ENCODE results near the gene PPP1R27. TPM values are rescaled to one million over a fixed set of nuclear protein-coding genes. Genes with fewer than 3 reads are reported as not detected.

PPP1R27 gene
- total RNA-seq, 1 donor, result not detected

GRCh38 chr17:81803728-81804558, 30.9 kb downstream of the PPP1R27 start, which contains the start of gene GCGR:
Gene GCGR (plus strand): TSS chr17:81804150. CDS start chr17:81809019, 4,869 bp downstream.
- no peak for TF ChIP-seq CTCF (IDR thresholded peaks at IDR 0.05; ENCODE audit: insufficient read depth, low read length)
- no peak within 1 kb of the TSS for H3K4me3 ChIP-seq (ENCODE audit: low read depth, low read length)
- DNase-seq (ENCODE audit: low read depth), result no peak

DNA sequence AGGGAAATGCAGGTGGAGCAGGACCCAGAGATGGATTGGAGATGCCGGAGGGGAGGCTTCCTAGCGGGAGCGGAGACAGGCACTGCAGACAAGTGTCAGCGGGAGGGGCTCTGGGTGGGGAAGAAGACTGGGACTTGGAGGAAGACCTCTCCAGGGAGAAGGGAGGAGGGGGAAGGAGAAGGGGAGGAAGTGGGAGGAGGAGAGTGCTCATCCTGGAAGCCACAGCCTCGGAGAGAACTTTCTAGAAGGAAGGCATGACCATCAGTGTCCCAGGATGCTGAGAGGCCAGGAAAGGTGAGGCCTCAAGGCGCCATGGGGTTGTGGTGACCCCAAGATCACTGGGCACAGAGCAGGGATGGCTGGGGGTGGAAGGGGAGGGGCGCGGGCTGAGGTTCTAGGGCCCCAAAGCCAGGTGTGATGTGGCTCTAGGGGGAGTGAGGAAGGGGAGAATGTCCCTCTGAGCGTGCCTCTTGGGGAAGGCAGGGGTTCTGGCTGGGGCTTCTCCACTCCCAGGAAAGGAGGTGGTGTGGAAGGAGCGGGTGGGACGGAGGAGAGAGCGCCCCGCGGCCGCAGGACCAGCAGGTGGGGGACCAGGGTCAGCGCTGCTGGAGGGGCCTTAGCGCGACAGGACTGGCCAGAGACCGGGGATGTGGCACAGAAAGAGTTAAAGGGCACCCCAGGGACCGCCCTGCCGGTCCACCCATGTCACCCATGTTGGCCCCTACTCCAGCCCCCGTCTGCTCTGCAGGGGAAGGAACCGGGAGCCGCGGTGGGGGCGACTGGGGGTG, 31.8 kb downstream of the PPP1R27 start:
- no peak overlapping the region for H3K4me3 ChIP-seq (ENCODE audit: low read depth, low read length)
- TF ChIP-seq CTCF (IDR thresholded peaks at IDR 0.05; ENCODE audit: insufficient read depth, low read length), result no peak
- DNase-seq (ENCODE audit: low read depth), result no peak

- H3K4me3 ChIP-seq (ENCODE audit: low read depth, low read length), result no peak overlapping the region
- DNase-seq (ENCODE audit: low read depth), result no peak
- TF ChIP-seq CTCF (IDR thresholded peaks at IDR 0.05; ENCODE audit: insufficient read depth, low read length), result no peak
Observed at GRCh38 chr17:81802048-81802758, 32.6 kb downstream of the PPP1R27 start.

GRCh38 chr17:81801327-81801726, 33.5 kb downstream of the PPP1R27 start:
- no peak overlapping the region for H3K4me3 ChIP-seq (ENCODE audit: low read depth, low read length)
- no peak for DNase-seq (ENCODE audit: low read depth)
- no peak for TF ChIP-seq CTCF (IDR thresholded peaks at IDR 0.05; ENCODE audit: insufficient read depth, low read length)

DNA sequence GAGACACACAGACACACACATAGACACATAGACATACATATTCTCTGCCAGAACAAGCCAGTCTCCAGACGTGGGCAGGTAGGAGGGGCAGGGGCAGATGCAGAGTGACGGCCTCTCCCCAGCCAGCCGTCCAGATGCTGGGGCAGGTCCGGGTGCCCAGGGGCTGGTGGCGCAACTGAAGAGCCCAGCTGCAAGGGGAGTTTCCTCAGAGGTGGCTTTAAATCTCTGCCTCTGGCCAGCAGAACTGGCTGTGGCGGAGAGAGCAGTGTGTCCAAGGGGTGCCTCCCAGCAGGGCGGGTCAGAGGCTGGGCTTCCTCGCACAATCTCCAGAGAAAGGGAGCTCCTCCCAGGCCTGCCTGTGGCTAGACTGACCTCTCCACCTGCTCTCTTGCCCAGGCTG, 40.3 kb downstream of the PPP1R27 start:
- DNase-seq (ENCODE audit: low read depth), result peak; percentile 39
- no peak overlapping the region for H3K4me3 ChIP-seq (ENCODE audit: low read depth, low read length)
- no peak for TF ChIP-seq CTCF (IDR thresholded peaks at IDR 0.05; ENCODE audit: insufficient read depth, low read length)

GRCh38 chr17:81794074-81794476, 40.8 kb downstream of the PPP1R27 start:
- no peak for DNase-seq (ENCODE audit: low read depth)
- no peak overlapping the region for H3K4me3 ChIP-seq (ENCODE audit: low read depth, low read length)
- TF ChIP-seq CTCF (IDR thresholded peaks at IDR 0.05; ENCODE audit: insufficient read depth, low read length), result no peak

Measured in fibroblast of the aortic adventitia (primary cell).